ENCODE results near the gene PRDM13. TPM values are rescaled to one million over a fixed set of nuclear protein-coding genes. Genes with fewer than 3 reads are reported as not detected.
"Not testable (repeated sequence)": the region's sequence is repeated elsewhere in the genome, so short reads cannot be mapped to it uniquely, and the experiment has no call there.

PRDM13 gene
- total and polyA plus RNA-seq, 2 experiments from 2014 or later: 0.08 to 0.10 TPM

- H3K4me1 Mint-ChIP-seq: peaks cover 9% of the 10 kb centered on the region
- H3K4me3 ChIP-seq: peak overlapping the region; percentile 59
- no peaks in the 10 kb centered on the region for H3K79me2 ChIP-seq (replicated peaks; ENCODE audit: insufficient read depth)
- H3K4me3 Mint-ChIP-seq: peak overlapping the region; percentile 72
- peaks cover 15% of the 10 kb centered on the region for H3F3A ChIP-seq (replicated peaks; ENCODE audit: low read depth)
- peak; percentile 72 for ATAC-seq
- no peak overlapping the region for H3K27ac Mint-ChIP-seq
- DNase-seq (ENCODE audit: low spot score): peak; percentile 93
- H3K9me2 ChIP-seq (ENCODE audit: insufficient read depth): no peaks in the 10 kb centered on the region
- H3K36me3 Mint-ChIP-seq (ENCODE audit: low read depth): peaks cover 4% of the 10 kb centered on the region; the same call in 2 of the 3 replicates
- H2AFZ ChIP-seq: peak overlapping the region; percentile 99
- H3K9me3 Mint-ChIP-seq: peaks cover 8% of the 10 kb centered on the region
- H4K20me1 ChIP-seq (replicated peaks; ENCODE audit: insufficient read depth): 0 out of 2 replicates have a peak, but pooled peaks cover 13% of the 10 kb centered on the region
- H3K27ac ChIP-seq (ENCODE audit: low read depth): no peak overlapping the region
- peaks cover 100% of the 10 kb centered on the region for H3K27me3 ChIP-seq (ENCODE audit: insufficient read depth)
- H3K4me2 ChIP-seq: peak overlapping the region; percentile 78
- TF ChIP-seq EZH2 (IDR thresholded peaks at IDR 0.05; ENCODE audit: low read depth, unreplicated experiment) (peak; percentile 54), ZNF331 (CRISPR knock-in tag; IDR thresholded peaks at IDR 0.05; ENCODE audit: low read depth) (no peak), CTCF (conservative IDR thresholded peaks at IDR 0.05; ENCODE audit: low read depth in 2 of 2) (peak in 1 of 2 experiments; percentile 15; a peak in 1 of 4 replicates), CREB1 (CRISPR knock-in tag; IDR thresholded peaks at IDR 0.05; ENCODE audit: low read depth) (no peak), ETS1 (IDR thresholded peaks at IDR 0.05) (no peak), ZNF114 (CRISPR knock-in tag; IDR thresholded peaks at IDR 0.05) (0 out of 2 replicates have a peak, but pooled peaks have one; percentile 36), STAT1 (IDR thresholded peaks at IDR 0.05; ENCODE audit: unreplicated experiment) (no peak), POLR2AphosphoS5 (IDR thresholded peaks at IDR 0.05; ENCODE audit: low read depth) (no peak)
- H3K36me3 ChIP-seq (ENCODE audit: insufficient read depth): no peaks in the 10 kb centered on the region
- peaks cover 15% of the 10 kb centered on the region; the same call in 1 of the 2 replicates for H3K4me1 ChIP-seq (ENCODE audit: insufficient read depth)
- peaks cover 76% of the 10 kb centered on the region for H3K27me3 Mint-ChIP-seq (ENCODE audit: insufficient read depth, low read depth, poor library complexity)
These were observed 12.2 kb downstream of the PRDM13 start for GRCh38 chr6:99618649-99619408.

- H3K4me2 ChIP-seq: peak overlapping the region; percentile 78
- peaks cover 15% of the 10 kb centered on the region; the same call in 1 of the 2 replicates for H3K4me1 ChIP-seq (ENCODE audit: insufficient read depth)
- TF ChIP-seq POLR2AphosphoS5 (IDR thresholded peaks at IDR 0.05; ENCODE audit: low read depth): no peak
- peak; percentile 63 for TF ChIP-seq EZH2 (IDR thresholded peaks at IDR 0.05; ENCODE audit: low read depth, unreplicated experiment)
- Mint-ChIP-seq H3K4me1 (peaks cover 9% of the 10 kb centered on the region), H3K27ac (no peak overlapping the region), H3K9me3 (peaks cover 8% of the 10 kb centered on the region), H3K4me3 (peak overlapping the region; percentile 72), H3K36me3 (ENCODE audit: low read depth) (peaks cover 4% of the 10 kb centered on the region; the same call in 2 of the 3 replicates), H3K27me3 (ENCODE audit: insufficient read depth, low read depth, poor library complexity) (peaks cover 71% of the 10 kb centered on the region)
- peaks cover 15% of the 10 kb centered on the region for H3F3A ChIP-seq (replicated peaks; ENCODE audit: low read depth)
- no peaks in the 10 kb centered on the region for H3K79me2 ChIP-seq (replicated peaks; ENCODE audit: insufficient read depth)
- no peaks in the 10 kb centered on the region for H3K36me3 ChIP-seq (ENCODE audit: insufficient read depth)
- ATAC-seq (no peak), DNase-seq (ENCODE audit: low spot score) (no peak)
- peaks cover 95% of the 10 kb centered on the region for H3K27me3 ChIP-seq (ENCODE audit: insufficient read depth)
- 0 out of 2 replicates have a peak, but pooled peaks cover 13% of the 10 kb centered on the region for H4K20me1 ChIP-seq (replicated peaks; ENCODE audit: insufficient read depth)
- peak overlapping the region; percentile 59 for H3K4me3 ChIP-seq
- no peak overlapping the region for H3K27ac ChIP-seq (ENCODE audit: low read depth)
- H2AFZ ChIP-seq: peak overlapping the region; percentile 99; the same call in 1 of the 2 replicates
- H3K9me2 ChIP-seq (ENCODE audit: insufficient read depth): no peaks in the 10 kb centered on the region
These were observed 12.8 kb downstream of the PRDM13 start for GRCh38 chr6:99619409-99619762.

- DNase-seq (ENCODE audit: low spot score); H3K27ac ChIP-seq (ENCODE audit: low read depth); ATAC-seq; H3K36me3 Mint-ChIP-seq (ENCODE audit: low read depth); H3K4me1 ChIP-seq (ENCODE audit: insufficient read depth); H3K9me3 Mint-ChIP-seq; H3K4me2 ChIP-seq; H3K4me3 ChIP-seq; H3K4me1 Mint-ChIP-seq; H3K27ac Mint-ChIP-seq; H2AFZ ChIP-seq; H3F3A ChIP-seq (replicated peaks; ENCODE audit: low read depth); H3K9me2 ChIP-seq (ENCODE audit: insufficient read depth); H3K4me3 Mint-ChIP-seq; H3K79me2 ChIP-seq (replicated peaks; ENCODE audit: insufficient read depth); H3K36me3 ChIP-seq (ENCODE audit: insufficient read depth): not testable (repeated sequence)
- peaks cover 68% of the 10 kb centered on the region for H3K27me3 ChIP-seq (ENCODE audit: insufficient read depth)
- H3K27me3 Mint-ChIP-seq (ENCODE audit: insufficient read depth, low read depth, poor library complexity): peaks cover 44% of the 10 kb centered on the region
- 0 out of 2 replicates have a peak, but pooled peaks cover 10% of the 10 kb centered on the region for H4K20me1 ChIP-seq (replicated peaks; ENCODE audit: insufficient read depth)
These were observed 15.4 kb downstream of the PRDM13 start for GRCh38 chr6:99622044-99622443.
